IMR-90 (cell line): ENCODE measurements around the gene GPR15. TPM values are rescaled to one million over a fixed set of nuclear protein-coding genes. Genes with fewer than 3 reads are reported as not detected.

Experiments
- ATAC-seq: fragments of 200-7000 bp; cut with Tn5 transposase; 2 replicates; pipeline ENCODE4 v1.9.1; 2020; ENCODE audit warnings: low read depth, mild to moderate bottlenecking, moderate library complexity
- BruUV-seq: library from RNA; stranded (reverse); fragments of 400-500 nt; replicated peaks from 2 replicates; lab custom pipeline; 2021; lab: Mats Ljungman, UMichigan
- CTCF ChIA-PET: fragments of 300-600 bp; formaldehyde crosslinking; extraction: SDS; loops from one replicate; lab custom pipeline; 2021; ENCODE audit warnings: antibody characterized with exemption; lab: Yijun Ruan, JAX
- POLR2A ChIA-PET: fragments of 300-600 bp; sonication (Branson Sonifier 250); formaldehyde crosslinking; loops from one replicate; lab custom pipeline; 2022; ENCODE audit warnings: antibody characterized with exemption; ENCODE audit not compliant: unreplicated experiment; lab: Charles Lee
- DNase-seq: peaks from one replicate; pipeline ENCODE4 v3.0.0; 2013
- H2AFZ ChIP-seq: replicated peaks from 2 replicates; pipeline ENCODE3; 2013; ENCODE audit warnings: low read length, mild to moderate bottlenecking; ENCODE audit not compliant: poor library complexity
- H2AK5ac ChIP-seq: 2 replicates; pipeline ENCODE4 v1.6.1; 2013; ENCODE audit warnings: low read depth, low read length, inconsistent platforms
- H2AK9ac ChIP-seq: replicated peaks from 2 replicates; pipeline ENCODE3; 2013; ENCODE audit warnings: mild to moderate bottlenecking, low read depth, low read length, moderate library complexity; ENCODE audit not compliant: poor library complexity
- H2BK120ac ChIP-seq: 2 replicates; pipeline ENCODE4 v1.6.1; 2013; ENCODE audit warnings: low read depth, low read length, inconsistent platforms
- H2BK15ac ChIP-seq: 3 replicates; pipeline ENCODE4 v1.6.1; 2013; ENCODE audit warnings: low read depth, low read length, inconsistent platforms
- H2BK20ac ChIP-seq: 2 replicates; pipeline ENCODE4 v1.6.1; 2013; ENCODE audit warnings: low read depth, mild to moderate bottlenecking, inconsistent platforms, low read length, moderate library complexity
- H2BK5ac ChIP-seq: 2 replicates; pipeline ENCODE4 v1.6.1; 2013; ENCODE audit warnings: mild to moderate bottlenecking, low read depth, low read length, inconsistent platforms; ENCODE audit not compliant: poor library complexity, severe bottlenecking
- H3K14ac ChIP-seq: replicated peaks from 2 replicates; pipeline ENCODE4 v1.6.1; 2013; ENCODE audit warnings: low read depth, low read length, inconsistent platforms
- H3K18ac ChIP-seq: 2 replicates; pipeline ENCODE4 v1.6.1; 2013; ENCODE audit warnings: low read depth, low read length, control low read depth
- H3K23ac ChIP-seq: 2 replicates; pipeline ENCODE4 v1.6.1; 2013; ENCODE audit warnings: low read depth, low read length, inconsistent platforms
- H3K27ac ChIP-seq: 2 replicates; pipeline ENCODE4 v1.5.1; 2013; ENCODE audit warnings: mild to moderate bottlenecking, control low read depth, low read length; ENCODE audit not compliant: insufficient read depth
- H3K27me3 ChIP-seq: 2 replicates; pipeline ENCODE4 v1.6.1; 2013; ENCODE audit warnings: low read length; ENCODE audit not compliant: control insufficient read depth, insufficient read depth
- H3K36me3 ChIP-seq: 2 replicates; pipeline ENCODE4 v1.6.1; 2013; ENCODE audit warnings: low read length, mixed read lengths; ENCODE audit not compliant: control insufficient read depth, insufficient read depth
- H3K4ac ChIP-seq: 2 replicates; pipeline ENCODE4 v1.6.1; 2013; ENCODE audit warnings: low read depth, low read length, inconsistent platforms
- H3K4me1 ChIP-seq: 2 replicates; pipeline ENCODE4 v1.6.1; 2013; ENCODE audit warnings: low read length, mixed read lengths; ENCODE audit not compliant: control insufficient read depth, insufficient read depth
- H3K4me2 ChIP-seq: 2 replicates; pipeline ENCODE4 v1.6.1; 2013; ENCODE audit warnings: low read depth, mild to moderate bottlenecking, control low read depth, low read length, moderate library complexity
- H3K4me3 ChIP-seq: 2 replicates; pipeline ENCODE4 v1.5.1; 2013; ENCODE audit warnings: low read depth, mild to moderate bottlenecking, control low read depth, low read length, moderate library complexity; ENCODE audit not compliant: insufficient read depth
- H3K56ac ChIP-seq: 2 replicates; pipeline ENCODE4 v1.6.1; 2013; ENCODE audit warnings: low read length, inconsistent platforms; ENCODE audit not compliant: insufficient read depth; ENCODE audit errors: extremely low read depth
- H3K79me1 ChIP-seq, 2 experiments: 2 replicates each; pipeline ENCODE4 v1.6.1; 2013; ENCODE audit warnings: low read length in 2 of 2, inconsistent platforms in 1 of 2, low read depth in 1 of 2
- H3K9ac ChIP-seq: 2 replicates; pipeline ENCODE4 v1.6.1; 2013; ENCODE audit warnings: low read depth, low read length, control low read depth
- H3K9me1 ChIP-seq: 2 replicates; pipeline ENCODE4 v1.6.1; 2013; ENCODE audit warnings: low read length, inconsistent platforms; ENCODE audit not compliant: insufficient read depth
- H3K9me3 ChIP-seq: 2 replicates; pipeline ENCODE4 v1.6.1; 2013; ENCODE audit warnings: low read length; ENCODE audit not compliant: control insufficient read depth, insufficient read depth
- H4K20me1 ChIP-seq: 2 replicates; pipeline ENCODE4 v1.6.1; 2013; ENCODE audit warnings: low read length, inconsistent platforms; ENCODE audit not compliant: insufficient read depth
- H4K5ac ChIP-seq: 2 replicates; pipeline ENCODE4 v1.6.1; 2013; ENCODE audit warnings: mild to moderate bottlenecking, low read depth, low read length, control low read depth
- H4K8ac ChIP-seq, 2 experiments: 2 replicates each; pipeline ENCODE4 v1.6.1; 2013; ENCODE audit warnings: low read depth in 2 of 2, low read length in 2 of 2, control low read depth in 1 of 2, inconsistent platforms in 1 of 2
- H4K91ac ChIP-seq: 2 replicates; pipeline ENCODE4 v1.6.1; 2013; ENCODE audit warnings: low read depth, low read length, inconsistent platforms; ENCODE audit not compliant: insufficient read depth
- FOS ChIP-seq: fragments of 150-350 bp; IDR thresholded peaks from 2 replicates; pipeline ENCODE4 v1.6.1; 2016; ENCODE audit warnings: low read depth, low read length
- NFE2L2 ChIP-seq: fragments of 150-350 bp; IDR thresholded peaks from 2 replicates; pipeline ENCODE4 v1.6.1; 2016; ENCODE audit warnings: low read depth, mild to moderate bottlenecking, low read length
- POLR2A ChIP-seq: IDR thresholded peaks from 2 replicates; pipeline ENCODE4 v1.6.1; 2012; ENCODE audit warnings: mild to moderate bottlenecking, low read depth, low read length
- RAD21 ChIP-seq: IDR thresholded peaks from 2 replicates; pipeline ENCODE4 v1.6.1; 2012; ENCODE audit warnings: low read length, improper control_type of control experiment
- RCOR1 ChIP-seq: IDR thresholded peaks from 2 replicates; pipeline ENCODE4 v1.6.1; 2012; ENCODE audit warnings: mild to moderate bottlenecking, low read length, improper control_type of control experiment; ENCODE audit not compliant: insufficient replicate concordance
- RFX5 ChIP-seq: IDR thresholded peaks from 2 replicates; pipeline ENCODE4 v1.8.0; 2012; ENCODE audit warnings: low read depth, mild to moderate bottlenecking, low read length, moderate library complexity
- SMC3 ChIP-seq: fragments of 150-350 bp; IDR thresholded peaks from 2 replicates; pipeline ENCODE4 v1.6.1; 2016; ENCODE audit warnings: low read depth, mild to moderate bottlenecking, antibody characterized with exemption, low read length, moderate library complexity
- WGBS, 2 experiments: methylation state at CpG; one replicate each; pipeline versions ENCODE4 v1.1.5 to v1.1.7; 2013; ENCODE audit warnings: missing lambda C conversion rate in 2 of 2; ENCODE audit not compliant: insufficient read length in 1 of 2; ENCODE audit errors: extremely low coverage in 2 of 2; 5-methylcytosine and 5-hydroxymethylcytosine counted together
- dilution Hi-C: fragments of 300-500 bp; cut with HindIII; formaldehyde crosslinking; loops from one replicate; pipeline ENCODE4 v1.14.3; 2018; ENCODE audit warnings: low sequenced_read_pairs; ENCODE audit not compliant: unreplicated experiment
- in situ Hi-C: fragments of 300-500 bp; cut with MboI; formaldehyde crosslinking; loops from 3 replicates; pipeline ENCODE4 v1.14.3; 2019; ENCODE audit warnings: low sequenced_read_pairs, inconsistent platforms, mixed read lengths
- intact Hi-C: fragments of 100-400 bp; cut with micrococcal nuclease; formaldehyde crosslinking; loops from 2 replicates; pipeline ENCODE4 v1.10.0; 2022
- polyA plus RNA-seq, 3 experiments: library from polyadenylated mRNA; depleted of rRNA; stranded (reverse); fragments of >200 nt; gene quantifications; 2 replicates each; pipeline ENCODE4 v1.2.3, GENCODE V29; 2012; ENCODE audit warnings: low replicate concordance in 1 of 3
- total RNA-seq: library from RNA; depleted of rRNA; stranded (reverse); fragments of >200 nt; gene quantifications from 2 replicates; pipeline ENCODE4 v1.2.3, GENCODE V29; 2012
- TF ChIP-seq, protein P1 (sequence below): conservative IDR thresholded peaks from 2 replicates; pipeline ENCODE4 v1.5.1; 2012; ENCODE audit warnings: mild to moderate bottlenecking, low read depth, low read length, improper control_type of control experiment
- TF ChIP-seq, protein P2 (sequence below): fragments of 150-350 bp; IDR thresholded peaks from 2 replicates; pipeline ENCODE4 v1.6.1; 2017; ENCODE audit warnings: mild to moderate bottlenecking, antibody characterized with exemption, low read length, low read depth

GPR15 gene
- total and polyA plus RNA-seq, 2 of the 4 experiments (the other 2 are of a cell fraction): not detected

DNA sequence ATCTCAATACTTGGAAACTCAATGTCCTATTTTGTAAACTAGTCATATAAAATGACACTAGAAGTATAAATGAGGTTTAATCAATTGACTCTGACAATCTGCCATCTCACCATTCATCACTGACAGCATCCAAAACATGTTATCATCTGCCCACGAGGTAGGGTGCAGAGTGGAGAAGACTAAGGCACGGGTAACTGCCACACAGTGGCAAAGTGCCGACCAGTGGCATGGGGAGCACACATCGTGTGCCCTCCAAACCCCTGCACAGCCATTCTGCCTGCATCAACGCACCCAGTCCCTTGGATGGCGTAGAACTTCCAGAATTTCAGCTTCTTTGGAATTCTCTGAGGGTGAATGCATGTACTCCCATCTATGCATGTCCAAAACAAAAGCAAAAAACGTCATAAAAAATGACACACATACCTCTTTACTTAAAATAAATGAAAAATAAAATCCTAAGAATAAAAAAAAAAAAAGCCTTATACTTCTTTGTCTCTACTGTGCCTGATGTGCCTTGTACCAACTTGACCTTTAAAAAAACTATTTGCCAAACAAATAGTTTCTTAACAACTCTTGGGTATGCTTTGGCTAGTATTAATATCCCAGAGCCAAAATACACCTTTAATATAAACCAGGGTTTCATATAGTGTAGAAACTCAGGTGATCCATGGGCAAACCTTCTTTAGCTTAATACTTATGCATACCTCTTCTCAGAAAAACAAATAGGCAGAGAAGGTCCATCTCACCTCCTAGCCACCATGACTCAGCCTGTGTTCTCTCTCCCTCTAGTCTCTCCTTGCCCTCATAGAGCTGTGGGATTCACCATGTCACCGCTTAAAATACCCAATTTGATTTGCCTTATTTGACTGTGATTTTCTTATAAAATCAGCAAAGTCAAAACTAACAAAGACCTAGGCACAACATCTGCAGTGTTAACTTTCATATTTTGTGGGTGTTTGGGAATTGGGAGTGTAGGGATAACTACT lies 48.9 kb downstream of the GPR15 start (continued):
- TF ChIP-seq RCOR1 (no peak), RFX5 (no peak), POLR2A (no peak)

DNA sequence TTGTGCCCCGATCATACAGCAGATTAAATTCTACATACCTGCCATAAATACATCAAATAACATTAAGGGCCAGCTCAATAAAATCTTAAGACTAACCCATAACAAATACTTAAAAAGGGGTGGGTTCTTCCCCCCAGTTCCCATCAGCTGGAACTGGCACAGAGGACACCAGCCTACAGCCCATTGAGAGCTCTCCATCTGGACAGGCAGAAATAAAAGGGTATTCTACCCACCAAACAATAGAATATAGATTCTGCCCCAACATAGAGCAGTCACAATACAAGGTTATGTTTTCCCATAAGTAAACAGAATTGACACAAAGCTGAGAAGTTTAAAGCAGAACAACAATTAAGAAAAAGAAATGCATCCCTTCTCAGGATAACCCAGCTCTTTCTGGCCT lies 49.7 kb downstream of the GPR15 start:
- ChIA-PET POLR2A (no interaction called here), CTCF (interaction anchor here (0.7 kb wide), 1 partner anchor 14 kb away, joined by 3 read pairs; no protein-coding TSS in a partner anchor)
- Histone ChIP-seq H3K4me1 (no peaks in the 10 kb centered on the region; the same call in 1 of the 2 replicates), H3K14ac (no peak overlapping the region), H3K4me3 (no peak overlapping the region), H2BK20ac (no peak overlapping the region), H3K4ac (no peak overlapping the region), H3K56ac (no peak overlapping the region), H2BK120ac (no peak overlapping the region), H3K4me2 (no peak overlapping the region), H3K23ac (no peak overlapping the region), H3K27ac (no peak overlapping the region), H2BK5ac (no peak overlapping the region), H3K79me1 (peaks cover 8 to 9% of the 10 kb centered on the region in 2 experiments; a peak in 3 of 4 replicates), H3K9ac (no peak overlapping the region), H3K27me3 (no peaks in the 10 kb centered on the region), H4K20me1 (no peaks in the 10 kb centered on the region), H3K36me3 (peaks cover 20% of the 10 kb centered on the region), H3K9me3 (no peaks in the 10 kb centered on the region), H3K9me1 (0 out of 2 replicates have a peak, but pooled peaks cover 2% of the 10 kb centered on the region), H4K8ac (no peak overlapping the region), H4K91ac (no peak overlapping the region), H2AK9ac (no peak overlapping the region), H3K18ac (no peak overlapping the region), H2AK5ac (no peak overlapping the region), H2BK15ac (no peak overlapping the region), H4K5ac (no peak overlapping the region), H2AFZ (no peak overlapping the region)
- ATAC-seq (no peak), DNase-seq (no peak)
- in situ Hi-C loops (loop anchor here (25.0 kb wide), 1 partner anchor 769 kb away; the partner anchor contains the start of gene CRYBG3), dilution Hi-C loops (no loop called here), intact Hi-C loops (no loop called here)
- no CpG with 5 or more reads among the region's 1 CpG for WGBS, 2 experiments
- no peak for TF ChIP-seq SMC3
- TF ChIP-seq, protein P1, sequence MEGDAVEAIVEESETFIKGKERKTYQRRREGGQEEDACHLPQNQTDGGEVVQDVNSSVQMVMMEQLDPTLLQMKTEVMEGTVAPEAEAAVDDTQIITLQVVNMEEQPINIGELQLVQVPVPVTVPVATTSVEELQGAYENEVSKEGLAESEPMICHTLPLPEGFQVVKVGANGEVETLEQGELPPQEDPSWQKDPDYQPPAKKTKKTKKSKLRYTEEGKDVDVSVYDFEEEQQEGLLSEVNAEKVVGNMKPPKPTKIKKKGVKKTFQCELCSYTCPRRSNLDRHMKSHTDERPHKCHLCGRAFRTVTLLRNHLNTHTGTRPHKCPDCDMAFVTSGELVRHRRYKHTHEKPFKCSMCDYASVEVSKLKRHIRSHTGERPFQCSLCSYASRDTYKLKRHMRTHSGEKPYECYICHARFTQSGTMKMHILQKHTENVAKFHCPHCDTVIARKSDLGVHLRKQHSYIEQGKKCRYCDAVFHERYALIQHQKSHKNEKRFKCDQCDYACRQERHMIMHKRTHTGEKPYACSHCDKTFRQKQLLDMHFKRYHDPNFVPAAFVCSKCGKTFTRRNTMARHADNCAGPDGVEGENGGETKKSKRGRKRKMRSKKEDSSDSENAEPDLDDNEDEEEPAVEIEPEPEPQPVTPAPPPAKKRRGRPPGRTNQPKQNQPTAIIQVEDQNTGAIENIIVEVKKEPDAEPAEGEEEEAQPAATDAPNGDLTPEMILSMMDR: no peak
- TF ChIP-seq, protein P2, sequence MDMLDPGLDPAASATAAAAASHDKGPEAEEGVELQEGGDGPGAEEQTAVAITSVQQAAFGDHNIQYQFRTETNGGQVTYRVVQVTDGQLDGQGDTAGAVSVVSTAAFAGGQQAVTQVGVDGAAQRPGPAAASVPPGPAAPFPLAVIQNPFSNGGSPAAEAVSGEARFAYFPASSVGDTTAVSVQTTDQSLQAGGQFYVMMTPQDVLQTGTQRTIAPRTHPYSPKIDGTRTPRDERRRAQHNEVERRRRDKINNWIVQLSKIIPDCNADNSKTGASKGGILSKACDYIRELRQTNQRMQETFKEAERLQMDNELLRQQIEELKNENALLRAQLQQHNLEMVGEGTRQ: no peak
- no peak for TF ChIP-seq NFE2L2
- TF ChIP-seq RFX5: no peak
- TF ChIP-seq POLR2A: no peak
- no peak for TF ChIP-seq RAD21
- TF ChIP-seq FOS: no peak
- no TSS peak for BruUV-seq
